GM21367 (cell line): Measurements from ENCODE around the gene SORL1-AS1.

ENCODE experiments used
- ATAC-seq: cut with Tn5 transposase; IDR thresholded peaks from one replicate; pipeline ENCODE4 v1.9.1; 2021; ENCODE audit not compliant: unreplicated experiment

SORL1-AS1 gene

GRCh38 chr11:121406291-121406690 lies 46.5 kb downstream of the SORL1-AS1 start:
- ATAC-seq, result no peak

GRCh38 chr11:121405646-121406045 lies 47.1 kb downstream of the SORL1-AS1 start:
- ATAC-seq, result no peak

- ATAC-seq, result no peak
Measured at GRCh38 chr11:121394785-121395184, 58.0 kb downstream of the SORL1-AS1 start.

DNA sequence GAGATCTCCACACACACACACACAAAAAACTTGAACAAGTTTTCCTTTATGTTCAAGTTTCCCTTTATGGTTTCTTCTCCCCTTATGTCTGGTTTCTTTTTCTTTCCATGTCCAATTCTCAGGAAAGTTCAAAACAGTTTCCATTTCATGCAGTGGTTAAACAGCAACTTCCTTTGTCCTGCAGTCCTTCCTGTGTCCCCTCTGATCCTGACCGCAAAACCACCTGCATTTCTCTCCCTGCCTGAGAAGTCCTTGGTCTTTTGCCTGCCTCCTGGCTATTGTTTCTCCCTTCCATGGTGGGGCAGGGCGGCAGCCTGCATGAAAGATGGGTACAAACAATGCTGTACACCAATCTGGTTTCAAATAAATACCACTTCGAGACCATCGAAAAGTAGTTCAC lies 58.9 kb downstream of the SORL1-AS1 start:
- ATAC-seq, result no peak

GRCh38 chr11:121391914-121392313 lies 60.9 kb downstream of the SORL1-AS1 start:
- ATAC-seq, result no peak

GRCh38 chr11:121389651-121390050 lies 63.1 kb downstream of the SORL1-AS1 start:
- no peak for ATAC-seq
